SKM-1 treated with dmso at 0.1 percent for 144 hours (cell line): ENCODE measurements around the gene NEU1.
A peak's percentile ranks its signal among the peaks of the same experiment; 100 is the strongest.
"Not testable (repeated sequence)": the region's sequence is repeated elsewhere in the genome, so short reads cannot be mapped to it uniquely, and the experiment has no call there.

Experiments used
- DNase-seq: peaks from one replicate; lab custom pipeline; 2025; ENCODE audit not compliant: unreplicated experiment; lab: John Stamatoyannopoulos, UW

NEU1 gene

GRCh38 chr6:31847276-31847978, 15.2 kb downstream of the NEU1 start:
- DNase-seq = no peak

- no peak for DNase-seq
Measured at GRCh38 chr6:31844507-31844906, 18.1 kb downstream of the NEU1 start.

DNA sequence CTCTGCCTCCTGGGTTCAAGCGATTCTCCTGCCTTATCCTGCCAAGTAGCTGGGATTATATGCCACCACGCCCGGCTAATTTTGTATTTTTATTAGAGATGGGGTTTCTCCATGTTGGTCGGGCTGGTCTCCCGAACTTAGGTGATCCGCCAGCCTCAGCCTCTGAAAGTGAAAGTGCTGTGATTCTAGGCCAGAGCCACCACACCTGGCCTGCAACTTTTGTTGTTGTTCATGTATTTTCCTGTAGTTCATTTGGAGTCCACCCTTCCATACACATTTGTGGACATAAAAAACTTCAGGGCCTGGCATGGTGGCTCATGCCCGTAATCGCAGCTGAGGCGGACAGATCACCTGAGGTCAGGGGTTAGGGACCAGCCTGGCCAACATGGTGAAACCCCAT, 20.6 kb downstream of the NEU1 start:
- no peak for DNase-seq

DNA sequence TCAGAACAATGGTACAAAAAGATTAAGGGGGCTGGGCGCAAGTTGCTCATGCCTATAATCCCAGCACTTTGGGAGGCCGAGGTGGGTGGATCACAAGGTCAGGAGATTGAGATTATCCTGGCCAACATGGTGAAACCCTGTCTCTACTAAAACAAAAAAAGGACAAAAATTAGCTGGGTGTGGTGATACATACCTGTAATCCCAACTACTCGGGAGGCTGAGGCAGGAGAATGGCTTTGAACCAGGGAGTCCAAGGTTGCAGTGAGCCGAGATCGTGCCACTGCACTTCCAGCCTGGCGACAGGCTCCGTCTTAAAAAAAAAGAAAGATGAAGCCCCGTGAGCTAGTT, 22.9 kb downstream of the NEU1 start:
- DNase-seq = not testable (repeated sequence)

DNA sequence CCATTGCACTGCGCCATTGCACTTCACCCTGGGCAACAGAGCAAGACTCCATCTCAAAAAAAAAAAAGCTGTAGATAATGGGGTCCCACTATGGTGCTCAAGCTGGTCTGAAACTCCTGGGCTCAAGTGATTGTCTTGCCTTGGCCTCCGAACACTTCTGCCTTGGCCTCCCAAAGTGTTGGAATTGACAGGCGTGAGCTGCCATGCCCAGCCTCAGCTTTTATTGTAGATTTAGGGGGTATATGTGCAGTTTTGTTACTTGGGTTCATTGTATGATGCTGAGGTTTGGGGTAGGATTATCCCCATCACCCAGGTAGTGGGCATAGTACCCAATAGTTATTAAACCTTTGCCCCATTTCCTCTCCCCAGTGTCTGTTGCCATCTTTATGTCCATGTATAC, 23.7 kb downstream of the NEU1 start:
- DNase-seq = no peak

GRCh38 chr6:31838114-31838553, 24.5 kb downstream of the NEU1 start:
- DNase-seq = not testable (repeated sequence)

DNA sequence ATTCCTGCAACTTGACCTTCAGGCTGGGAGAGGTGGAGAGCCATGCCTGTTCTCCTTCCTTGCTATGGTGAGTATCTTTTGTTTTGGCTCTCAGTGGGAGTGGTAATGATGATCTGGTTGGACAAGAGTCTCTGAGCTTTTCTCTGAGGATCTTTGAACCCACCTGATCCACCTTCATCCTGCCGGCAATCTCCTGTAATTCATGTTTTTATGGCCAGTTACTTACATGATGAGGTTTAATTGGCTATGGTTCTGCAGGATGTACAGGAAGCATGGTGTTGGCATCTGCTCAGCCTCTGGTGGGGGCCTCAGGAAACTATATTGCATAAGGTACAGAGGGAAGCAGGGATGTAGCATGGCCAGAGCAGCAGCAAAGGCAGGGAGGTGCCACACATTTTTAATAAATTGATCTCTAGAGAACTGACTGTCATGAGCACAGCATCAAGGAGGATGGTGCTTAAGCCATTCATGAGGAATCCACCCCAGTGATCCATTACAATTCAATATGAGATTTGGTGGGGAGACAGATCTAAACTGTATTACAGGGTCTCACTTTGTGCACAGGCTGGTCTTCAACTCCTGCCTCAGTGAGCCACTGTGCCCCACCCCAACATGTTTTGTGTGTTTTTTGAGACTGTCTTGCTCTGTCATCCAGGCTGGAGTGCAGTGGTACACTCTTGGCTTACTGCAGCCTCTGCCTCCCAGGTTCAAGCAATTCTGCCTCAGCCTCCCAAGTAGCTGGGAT, 25.1 kb downstream of the NEU1 start:
- DNase-seq = no peak

GRCh38 chr6:31836474-31837368, 25.9 kb downstream of the NEU1 start:
- DNase-seq = no peak

DNA sequence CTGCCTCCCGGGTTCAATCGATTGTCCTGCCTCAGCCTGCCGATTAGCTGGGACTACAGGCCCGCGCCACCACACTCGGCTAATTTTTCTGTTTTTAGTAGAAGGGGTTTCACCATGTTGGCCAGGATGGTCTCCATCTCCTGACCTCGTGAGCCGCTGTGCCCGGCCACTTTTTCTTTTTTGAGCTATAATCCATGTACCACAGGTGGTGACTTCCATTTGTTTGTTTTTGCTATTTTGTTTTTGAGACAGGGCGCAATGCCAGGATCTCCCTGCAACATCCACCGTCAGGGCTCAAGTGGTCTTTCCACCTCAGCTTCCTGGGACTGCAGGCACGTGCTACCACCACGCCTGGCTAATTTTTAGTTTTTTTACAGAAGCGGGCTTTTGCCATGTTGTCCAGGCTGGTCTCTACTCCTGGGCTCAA, 26.6 kb downstream of the NEU1 start:
- no peak for DNase-seq

DNA sequence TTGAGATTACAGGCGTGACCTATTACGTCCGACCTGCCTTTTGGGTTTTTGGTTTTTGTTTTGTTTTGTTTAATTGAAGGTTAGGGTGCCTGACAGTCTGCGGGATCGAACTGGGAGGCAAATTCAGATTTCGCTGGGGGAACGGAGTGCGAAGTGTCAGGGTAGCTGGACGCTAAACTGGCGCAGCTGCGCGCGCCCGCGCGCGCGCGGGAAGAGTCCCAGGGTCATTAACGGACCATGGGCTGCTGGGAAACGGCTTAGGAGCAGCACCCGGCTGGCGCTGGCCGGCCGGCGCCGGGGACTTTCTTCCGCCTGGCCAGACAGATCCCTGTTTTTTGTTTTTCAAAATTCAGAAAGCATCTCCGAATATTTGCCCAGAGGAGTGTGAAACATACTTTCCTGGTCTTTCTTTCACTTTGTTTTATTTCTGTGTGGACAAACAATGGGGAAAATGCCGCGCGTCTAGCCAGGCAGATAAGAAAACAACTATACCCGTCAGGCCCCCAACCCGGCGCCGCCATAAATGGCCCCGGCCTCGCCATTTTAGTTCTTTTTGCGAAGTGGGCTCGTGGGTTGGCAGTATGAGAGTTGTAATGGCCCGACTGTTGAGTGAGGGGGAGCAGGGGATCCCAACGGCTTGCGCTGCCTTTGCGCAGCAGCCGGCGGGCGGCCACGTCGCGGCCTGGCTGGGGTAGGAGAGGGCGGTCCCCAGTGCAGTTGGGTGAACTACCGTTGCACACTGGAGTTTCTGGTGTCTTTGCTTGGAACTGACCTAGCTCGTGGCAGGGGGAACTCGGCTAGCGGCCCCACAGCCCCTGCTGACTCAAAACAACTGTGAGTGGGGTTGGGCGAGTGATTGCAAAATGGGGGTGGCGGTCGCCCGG, 28.0 kb downstream of the NEU1 start:
- peak; percentile 91 for DNase-seq

- DNase-seq = no peak
Measured at GRCh38 chr6:31831350-31832215, 31.0 kb downstream of the NEU1 start.

DNA sequence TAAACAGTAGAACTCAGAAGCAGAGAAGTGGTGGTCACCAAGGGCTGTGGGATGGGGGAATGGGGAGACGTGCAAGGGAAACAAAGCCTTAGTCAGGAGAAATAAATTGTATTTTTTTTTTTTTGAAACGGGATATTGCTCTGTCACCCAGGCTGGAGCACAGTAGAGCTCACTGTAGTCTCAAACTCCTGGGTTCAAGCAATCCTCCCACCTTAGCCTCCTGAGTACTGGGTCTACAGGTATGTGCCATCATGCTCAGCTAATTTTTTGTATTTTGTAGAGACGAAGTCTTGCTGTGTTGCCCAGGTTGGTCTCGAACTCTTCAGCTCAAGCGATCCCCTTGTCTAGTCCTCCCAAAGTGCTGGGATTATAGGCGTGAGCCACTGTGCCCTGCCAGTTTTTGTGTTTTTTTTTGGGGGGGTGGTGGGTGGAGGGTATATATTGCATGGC, 31.7 kb downstream of the NEU1 start:
- no peak for DNase-seq

- DNase-seq = peak; percentile 40
Measured at GRCh38 chr6:31829633-31830283, 32.9 kb downstream of the NEU1 start.

GRCh38 chr6:31827286-31828079, 35.1 kb downstream of the NEU1 start, which contains the start of gene HSPA1B:
HSPA1B (plus strand) TSS chr6:31827738; CDS start chr6:31827951, 213 bp downstream.
- DNase-seq = peak; percentile 99

GRCh38 chr6:31826793-31827285, 35.8 kb downstream of the NEU1 start:
- peak; percentile 79 for DNase-seq

GRCh38 chr6:31825553-31825952, 37.1 kb downstream of the NEU1 start:
- no peak for DNase-seq

DNA sequence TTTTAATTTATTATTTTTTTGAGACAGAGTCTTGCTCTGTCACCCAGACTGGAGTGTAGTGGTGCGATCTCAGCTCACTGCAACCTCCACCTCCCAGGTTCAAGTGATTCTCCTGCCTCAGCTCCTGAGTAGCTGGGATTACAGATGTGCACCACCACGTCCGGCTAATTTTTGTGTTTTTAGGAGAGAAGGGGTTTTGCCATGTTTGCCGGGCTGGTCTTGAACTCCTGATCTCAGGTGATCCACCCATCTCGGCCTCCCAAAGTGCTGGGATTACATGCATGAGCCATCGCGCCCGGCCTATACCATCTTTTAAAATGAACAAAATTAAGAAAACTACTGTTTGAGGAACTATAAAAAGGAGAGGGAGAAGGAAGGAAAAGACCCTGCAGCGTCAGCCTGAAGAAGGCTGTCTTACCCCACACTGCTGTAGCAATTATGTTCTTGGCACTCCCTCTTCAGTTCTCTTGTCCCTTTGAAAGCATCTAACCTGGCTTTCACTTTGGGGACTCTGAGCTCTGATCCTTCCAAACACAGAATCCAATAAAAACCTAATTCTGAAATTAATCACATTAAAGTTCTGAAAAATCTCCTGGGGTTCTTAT, 38.9 kb downstream of the NEU1 start:
- DNase-seq = not testable (repeated sequence)
